Stimulated activated CD4-positive, alpha-beta T cell treated with anti-CD3 and anti-CD28 coated beads, TNF-alpha, amount 100 ng/mL, for 48 hours (primary cell): Measurements from ENCODE around the gene GALNT16.
"Not testable (repeated sequence)": the region's sequence is repeated elsewhere in the genome, so short reads cannot be mapped to it uniquely, and the experiment has no call there.

ENCODE experiments used
- DNase-seq, 3 donors: peaks; one replicate each; pipeline ENCODE4 v3.0.0-alpha.2; 2020; ENCODE audit warnings: low read depth in 3 of 3

The GALNT16 gene

DNA sequence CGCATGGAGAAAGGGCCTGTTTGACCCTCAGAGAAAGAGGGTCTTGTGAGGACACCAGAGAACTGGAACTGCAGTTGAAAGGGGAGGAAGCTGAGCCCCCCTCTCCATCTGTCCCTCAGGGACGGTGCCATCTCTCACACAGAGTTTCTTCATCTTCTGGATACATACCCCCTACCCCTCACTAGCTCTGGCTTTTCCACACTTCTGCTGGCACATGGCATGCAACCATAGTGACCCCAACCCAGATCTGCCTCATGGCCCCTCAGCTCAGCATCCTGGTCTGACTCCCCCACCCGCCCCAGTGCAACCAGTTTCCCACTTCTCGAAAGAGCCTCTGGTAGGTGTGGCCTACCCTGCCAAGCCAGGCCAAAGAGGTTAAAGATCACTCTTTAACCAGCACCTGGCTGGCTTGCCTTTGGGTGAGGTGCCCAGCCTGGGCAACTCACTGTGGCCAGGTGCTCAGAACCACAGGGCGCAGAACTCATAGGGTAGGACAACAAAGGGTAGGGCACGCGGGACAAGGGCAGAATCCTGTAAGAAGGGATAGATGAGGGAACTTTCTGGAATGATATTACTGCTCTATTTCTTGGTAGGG is 25.8 kb downstream of the GALNT16 start:
- no peak for DNase-seq

DNA sequence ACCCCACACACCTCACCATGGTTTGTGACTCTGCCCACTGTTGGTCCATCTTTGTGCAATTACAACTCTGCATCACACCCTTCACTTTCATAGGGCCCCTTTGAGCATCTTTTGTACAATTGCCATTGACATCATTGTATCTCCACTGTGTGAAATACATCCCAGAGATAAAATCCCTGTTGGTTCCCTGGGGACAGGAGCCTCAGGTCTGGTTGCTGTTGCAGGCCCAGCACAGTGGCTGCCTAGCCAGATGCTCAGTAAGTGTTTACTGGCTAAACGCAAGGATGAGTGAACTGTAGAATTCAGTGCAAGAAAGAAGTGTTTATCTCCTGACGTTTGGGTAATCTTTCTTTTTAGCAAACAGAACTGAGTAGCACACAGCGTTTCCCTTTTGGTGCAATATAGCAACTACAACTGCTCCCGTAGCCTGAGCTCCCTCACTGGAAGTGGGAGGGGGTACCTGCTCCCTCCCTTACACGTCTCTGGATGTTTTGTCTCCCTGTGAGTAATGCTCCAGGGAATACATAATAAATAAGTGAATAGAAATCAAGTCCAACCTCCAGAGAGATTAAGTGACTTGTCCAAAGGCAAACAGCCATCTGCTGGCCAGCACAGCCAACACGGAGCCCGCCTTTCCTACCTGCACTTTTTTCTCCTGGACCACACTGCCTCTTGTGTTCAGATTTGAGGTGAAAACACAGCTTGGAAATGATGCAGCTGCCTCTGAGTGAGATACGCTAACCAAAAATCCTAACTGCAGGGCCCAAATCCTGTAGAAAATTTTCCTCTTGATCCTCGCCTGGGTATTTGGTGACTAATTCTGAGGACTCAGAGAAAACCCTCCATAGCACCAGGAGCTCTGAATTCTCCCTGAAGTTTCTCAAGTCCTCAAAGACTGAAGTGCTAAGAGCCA is 27.4 kb downstream of the GALNT16 start:
- no peak for DNase-seq

DNA sequence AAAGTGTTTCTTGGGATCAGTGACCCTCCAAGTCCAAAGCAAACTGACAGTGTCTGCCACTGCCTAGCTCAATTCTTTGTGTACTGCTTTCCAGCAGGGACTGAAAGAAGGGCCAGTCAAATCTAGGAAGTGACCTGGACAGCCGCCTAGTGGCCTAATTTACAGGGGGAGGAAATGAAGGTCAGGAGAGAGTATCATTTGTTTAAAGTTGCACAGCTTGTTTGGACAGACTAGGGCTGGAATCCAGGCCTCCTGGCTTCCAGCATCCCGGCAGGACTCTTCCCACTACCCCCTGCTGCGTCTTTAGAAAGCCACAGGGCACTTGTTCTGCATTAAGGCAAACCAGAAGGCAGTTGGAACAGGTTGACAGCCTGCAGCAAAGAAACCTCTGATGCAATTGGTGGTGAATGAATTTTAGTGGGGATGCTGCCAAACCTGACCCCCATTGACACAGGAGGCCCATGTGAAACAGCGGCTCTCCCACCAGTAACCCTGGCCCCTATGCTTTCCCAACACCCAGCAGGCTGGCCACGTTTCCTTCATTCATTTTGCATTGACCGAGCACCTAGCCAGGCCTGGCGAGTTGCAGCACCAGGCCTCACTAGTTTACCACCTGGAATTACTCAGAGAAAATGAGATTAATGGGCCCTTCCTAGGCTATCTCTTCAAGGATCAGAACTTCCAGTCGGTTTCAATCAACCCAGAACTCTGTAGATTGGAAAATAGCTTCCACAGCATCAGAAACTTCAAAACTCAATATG is 28.2 kb downstream of the GALNT16 start:
- no peak for DNase-seq

DNA sequence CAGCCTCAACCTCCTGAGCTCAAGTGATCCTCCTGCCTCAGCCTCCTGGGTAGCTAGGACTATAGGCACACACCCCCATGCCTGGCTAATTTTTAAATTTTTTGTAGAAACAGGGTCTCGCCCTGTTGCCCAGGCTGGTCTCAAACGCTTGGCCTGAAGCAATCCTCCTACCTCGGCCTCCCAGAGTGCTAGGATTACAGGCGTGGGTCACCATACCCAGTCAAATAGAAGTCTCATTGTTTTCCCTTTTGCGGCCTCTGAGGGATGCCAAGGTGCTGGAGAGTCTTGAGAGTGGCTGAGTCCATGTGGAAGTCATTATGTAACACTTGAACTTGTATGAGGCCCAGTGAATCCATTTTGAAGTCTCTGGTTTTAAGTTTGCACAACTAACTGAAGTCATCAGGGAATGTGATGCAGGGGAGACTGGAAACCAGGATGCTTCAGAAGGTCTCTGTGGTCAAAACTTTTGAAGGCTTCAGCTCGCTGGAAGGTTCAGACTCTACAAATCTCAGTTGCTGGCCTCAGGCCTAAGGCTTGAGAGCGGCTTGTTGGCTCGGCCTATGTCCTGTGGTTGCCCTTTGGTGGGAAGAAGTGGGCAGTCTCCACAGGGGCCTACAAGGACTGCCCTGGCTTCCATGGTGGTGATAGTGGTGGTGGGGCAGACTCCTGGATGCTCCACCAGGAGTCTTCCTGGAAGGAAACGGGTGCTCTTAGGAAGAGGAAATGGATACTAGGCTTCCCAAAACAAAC is 29.2 kb downstream of the GALNT16 start:
- DNase-seq = no peak

DNA sequence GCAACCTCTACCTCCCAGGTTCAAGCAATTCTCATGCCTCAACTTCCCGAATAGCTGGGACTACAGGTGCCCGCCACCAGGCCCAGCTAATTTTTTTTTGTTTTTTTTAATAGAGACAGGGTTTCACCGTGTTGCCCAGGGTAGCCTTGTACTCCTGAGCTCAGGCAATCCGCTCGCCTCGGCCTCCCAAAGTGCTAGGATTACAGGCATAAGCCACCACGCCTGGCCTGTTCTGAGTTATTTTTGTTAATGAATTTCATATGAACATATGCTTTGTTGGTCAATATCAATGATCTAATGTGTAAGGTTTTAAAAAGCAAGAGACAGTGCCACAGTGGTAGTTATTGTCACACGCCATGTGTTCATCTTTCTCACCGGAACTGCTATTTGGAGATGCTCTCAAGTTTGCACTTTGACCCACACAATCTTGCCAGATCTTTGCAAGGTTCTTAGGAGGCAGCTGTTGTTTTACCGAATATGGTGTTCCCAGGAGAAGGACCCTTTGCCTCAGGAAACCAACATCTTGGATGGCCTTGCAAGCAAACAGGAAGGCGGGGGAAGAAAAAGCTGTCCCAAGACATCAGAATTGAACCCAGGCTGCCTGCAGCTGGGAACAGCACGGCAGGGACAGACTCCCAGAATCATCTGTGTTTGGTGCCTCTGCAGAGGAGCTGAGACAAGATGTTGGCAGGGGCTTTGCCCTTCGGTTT is 30.0 kb downstream of the GALNT16 start:
- no peak for DNase-seq

DNA sequence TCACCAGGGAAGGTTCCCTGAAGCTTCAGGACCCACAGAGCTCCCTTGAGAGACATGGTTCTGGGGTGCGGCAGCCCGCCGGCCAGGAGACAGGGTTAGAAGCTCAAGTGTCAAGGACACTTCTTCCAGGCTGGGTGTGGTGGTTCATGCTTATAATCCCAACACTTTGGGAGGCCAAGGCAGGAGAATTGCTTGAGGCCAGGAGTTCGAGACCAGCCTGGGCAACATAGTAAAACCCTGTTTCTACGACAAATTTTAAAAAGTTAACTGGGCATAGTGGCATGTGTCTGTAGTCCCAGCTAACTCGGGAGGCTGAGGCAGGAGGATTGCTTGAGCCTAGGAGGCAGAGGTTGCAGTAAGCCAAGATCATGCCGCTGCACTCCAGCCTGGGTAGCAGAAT is 30.9 kb downstream of the GALNT16 start:
- not testable (repeated sequence) for DNase-seq

DNA sequence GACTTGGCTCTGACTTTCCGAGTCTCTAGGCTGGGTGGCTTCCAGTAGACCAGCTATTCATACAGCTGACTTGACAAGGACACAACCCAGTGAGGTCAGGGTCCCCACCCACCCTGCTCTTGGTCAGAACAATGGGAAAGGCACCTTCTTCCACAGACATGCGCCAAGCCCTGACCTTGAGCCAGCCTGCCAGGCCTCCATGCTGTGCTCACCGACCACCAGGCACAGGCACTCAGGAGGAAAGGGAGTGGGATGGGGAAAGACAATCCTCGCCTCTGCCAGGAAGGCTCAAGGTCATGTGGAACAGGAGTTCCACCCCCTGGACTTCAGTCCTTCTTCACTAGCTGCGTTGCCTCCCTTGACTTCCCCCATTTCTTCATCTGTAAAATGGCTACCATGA is 31.4 kb downstream of the GALNT16 start:
- no peak for DNase-seq

DNA sequence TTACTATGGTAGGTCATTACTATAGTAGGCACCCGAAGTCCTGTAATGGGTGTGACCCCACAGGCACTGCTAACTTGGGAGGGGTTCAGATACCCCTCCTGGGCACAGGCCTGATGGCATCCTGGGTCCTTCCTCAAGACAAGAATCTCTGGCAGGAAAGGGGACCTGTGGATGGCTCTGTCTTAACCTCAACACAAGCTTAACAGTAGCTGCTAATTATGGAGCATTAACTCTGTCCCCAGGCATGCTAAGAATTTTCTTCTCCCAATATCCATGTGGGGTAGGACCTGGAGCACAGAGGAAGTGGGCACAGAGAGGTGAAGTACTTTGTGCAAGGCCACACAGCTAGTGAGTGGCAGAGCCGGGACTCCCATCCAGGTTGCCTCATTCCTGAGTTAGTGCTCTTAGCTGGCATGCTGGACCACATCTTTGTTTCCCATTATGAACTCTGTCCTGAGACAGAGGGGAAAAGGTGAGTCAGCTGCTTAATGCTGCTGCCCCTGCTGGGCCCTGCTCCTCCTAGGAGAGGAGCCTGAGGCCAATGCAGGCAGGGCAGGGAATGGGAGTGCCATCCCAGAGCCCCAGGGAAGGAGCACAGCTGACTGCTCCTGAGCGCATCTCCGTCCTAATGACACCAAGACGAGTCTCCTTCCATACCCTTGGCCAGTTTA is 32.1 kb downstream of the GALNT16 start:
- DNase-seq = no peak

DNA sequence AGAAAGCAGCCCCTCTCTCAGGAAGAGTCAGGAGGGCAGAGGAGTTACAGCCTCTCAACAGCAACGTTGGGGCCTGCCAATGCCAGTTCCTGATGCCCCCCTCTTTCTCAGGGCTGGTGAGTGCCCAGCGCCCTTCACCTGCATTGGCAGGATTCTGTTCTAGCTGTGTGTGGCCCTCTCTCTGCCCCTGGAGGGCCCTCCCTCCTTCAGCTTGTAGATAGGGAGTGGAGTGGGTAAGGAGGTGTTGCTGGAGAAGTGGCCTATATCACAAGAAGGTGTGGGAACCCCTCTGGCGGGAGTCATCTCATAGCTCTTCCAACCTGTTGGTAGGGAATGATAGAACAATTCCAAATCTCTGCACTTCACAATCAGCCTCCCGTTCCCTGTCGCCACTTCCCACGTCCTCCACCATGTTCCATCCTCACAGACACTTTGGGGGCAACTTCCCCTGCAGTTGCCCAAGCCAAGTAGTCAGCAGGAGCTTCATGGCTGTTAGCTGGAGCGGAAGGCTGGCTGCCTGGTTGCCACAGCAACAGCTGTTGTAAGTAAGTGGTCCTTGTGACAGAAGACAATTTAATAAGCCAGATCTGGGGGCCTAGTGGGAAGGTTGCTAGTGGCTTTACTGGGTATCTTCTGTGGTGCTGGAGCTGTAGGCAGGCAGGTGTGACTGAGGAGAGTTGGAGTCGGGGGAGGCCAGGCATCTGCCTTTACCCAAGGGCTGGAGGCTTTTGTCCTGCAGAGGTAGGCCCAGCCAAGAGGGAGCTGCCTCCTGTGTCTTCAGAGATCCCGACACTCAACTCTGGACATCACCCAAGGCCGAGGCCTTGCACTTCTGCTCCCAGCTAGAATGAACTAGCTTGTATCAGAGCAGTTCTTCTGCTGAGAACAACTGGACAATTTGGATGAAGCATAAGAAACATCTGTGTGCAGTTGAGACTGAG is 38.4 kb downstream of the GALNT16 start:
- no peak for DNase-seq

DNA sequence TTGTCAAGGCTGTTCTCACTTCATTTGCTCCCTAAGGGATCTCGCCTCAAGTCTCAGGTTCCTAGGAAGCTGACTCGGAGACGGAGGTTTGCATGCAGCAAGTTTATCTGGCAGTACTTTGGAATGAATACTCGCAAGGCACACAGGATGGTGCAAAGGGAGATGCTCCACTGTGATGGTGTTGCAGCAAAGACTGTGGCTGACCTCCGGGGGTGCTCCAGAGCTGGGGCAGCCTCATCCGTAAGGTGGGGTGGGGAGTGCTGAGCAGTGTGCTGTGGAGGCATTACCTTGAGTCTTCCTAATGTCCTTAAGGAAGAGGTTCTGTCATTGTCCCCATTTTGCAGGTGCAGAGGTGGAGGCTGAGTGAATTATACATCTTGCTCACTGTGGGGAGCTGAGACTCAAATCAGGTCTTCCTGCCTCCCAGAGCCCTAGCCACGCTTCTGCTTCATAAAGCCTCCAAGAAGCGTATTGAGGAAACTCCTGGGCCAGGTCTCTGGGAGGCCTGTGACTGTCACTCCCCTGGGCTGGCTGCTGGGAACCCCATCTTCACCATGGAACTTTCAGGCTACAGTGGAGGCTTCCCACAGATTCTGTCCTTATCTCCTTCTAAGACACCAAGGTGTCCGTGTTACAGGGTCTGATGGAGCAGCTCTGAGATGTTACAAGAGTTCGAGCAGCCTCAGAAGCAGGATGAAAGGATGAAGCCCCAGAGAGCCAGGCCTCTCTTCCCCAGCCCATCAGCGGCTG is 39.5 kb downstream of the GALNT16 start:
- DNase-seq = no peak

DNA sequence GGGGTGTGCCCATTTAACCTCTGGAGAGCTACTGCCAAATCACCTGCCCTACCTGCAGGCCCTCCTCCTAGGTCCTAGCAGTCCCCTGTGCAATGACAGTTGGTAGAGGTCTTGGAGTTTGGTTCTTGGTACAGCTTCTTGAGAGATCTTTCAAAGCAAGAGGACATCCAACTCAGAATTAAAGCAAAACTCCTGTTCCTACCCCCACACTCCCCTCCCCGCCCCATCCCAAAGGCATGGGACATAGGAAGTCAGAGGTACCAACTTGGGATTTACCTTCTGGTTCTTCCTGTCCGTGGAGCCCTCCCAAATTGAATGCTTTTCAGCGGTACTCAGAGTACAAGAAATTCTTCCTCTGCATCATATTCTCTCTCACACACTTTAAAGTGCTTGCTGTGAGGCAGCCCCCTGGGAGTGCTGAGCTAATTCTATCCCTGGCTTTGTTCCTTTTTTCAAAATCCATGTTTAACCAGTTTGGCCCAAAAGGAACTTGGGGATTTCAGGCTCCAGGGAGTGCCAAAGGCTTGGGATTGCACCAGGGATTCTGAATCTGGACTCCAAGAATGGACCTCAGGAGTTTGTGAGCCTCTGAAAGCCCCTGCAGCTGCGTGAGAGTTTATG is 40.8 kb downstream of the GALNT16 start:
- DNase-seq = no peak

DNA sequence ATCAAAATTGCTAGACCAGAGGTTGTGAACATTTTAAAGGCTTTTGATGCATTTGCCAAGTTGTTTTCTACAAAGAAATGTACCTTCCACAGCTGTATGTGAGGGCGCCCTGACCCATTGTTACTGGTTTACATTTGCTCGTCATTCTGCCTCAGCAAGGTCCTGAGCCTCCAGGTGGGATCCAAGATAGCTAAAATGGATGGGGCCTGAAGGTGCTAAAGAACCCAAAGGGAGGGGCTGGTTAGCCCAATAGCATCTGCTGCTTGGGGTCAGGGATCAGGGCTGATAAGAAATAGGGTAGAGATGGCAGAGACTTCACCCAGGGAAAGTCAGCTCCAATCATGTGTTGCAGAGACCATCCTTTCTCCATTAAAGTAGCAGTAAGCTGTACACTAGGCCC is 43.1 kb downstream of the GALNT16 start:
- no peak for DNase-seq

DNA sequence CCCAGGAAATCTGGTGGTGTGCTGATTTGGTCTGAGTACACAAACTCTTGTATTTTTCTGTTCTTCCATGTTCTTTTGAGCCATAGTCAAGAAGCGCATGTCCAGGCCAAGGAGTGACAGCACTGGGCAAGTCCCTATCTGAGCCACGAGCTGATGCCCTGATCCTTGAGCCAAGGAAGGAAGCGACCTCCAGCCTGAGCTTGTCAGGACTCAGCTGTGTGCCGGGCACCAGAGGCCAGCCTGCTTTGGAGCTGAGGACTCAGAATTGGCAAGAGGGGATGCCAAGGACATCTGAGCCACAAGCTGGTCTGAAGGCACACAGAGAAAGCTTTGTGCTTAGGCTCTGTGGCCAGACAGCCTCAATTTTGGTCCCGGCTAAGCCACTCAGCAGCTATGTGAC is 52.6 kb downstream of the GALNT16 start:
- DNase-seq = no peak

DNA sequence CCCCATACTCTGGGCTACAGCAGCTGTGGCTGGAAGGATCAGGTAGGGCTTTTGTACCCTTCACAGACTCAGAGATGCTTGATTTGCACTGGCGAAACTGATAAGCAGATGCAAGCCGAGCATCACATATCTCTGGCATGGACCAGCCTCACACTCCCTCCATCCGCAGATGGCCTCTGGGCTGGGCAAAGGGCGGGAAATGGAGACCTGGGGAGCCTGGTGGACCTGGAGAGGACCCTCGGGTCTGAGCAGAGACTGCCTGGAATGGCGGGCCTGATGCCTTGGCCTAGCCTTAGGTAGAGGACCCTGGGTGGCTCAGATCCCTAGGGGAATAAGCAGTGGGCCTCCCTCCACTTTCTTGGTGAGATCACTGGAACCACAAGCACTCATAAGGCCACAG is 53.2 kb downstream of the GALNT16 start:
- DNase-seq = no peak

DNA sequence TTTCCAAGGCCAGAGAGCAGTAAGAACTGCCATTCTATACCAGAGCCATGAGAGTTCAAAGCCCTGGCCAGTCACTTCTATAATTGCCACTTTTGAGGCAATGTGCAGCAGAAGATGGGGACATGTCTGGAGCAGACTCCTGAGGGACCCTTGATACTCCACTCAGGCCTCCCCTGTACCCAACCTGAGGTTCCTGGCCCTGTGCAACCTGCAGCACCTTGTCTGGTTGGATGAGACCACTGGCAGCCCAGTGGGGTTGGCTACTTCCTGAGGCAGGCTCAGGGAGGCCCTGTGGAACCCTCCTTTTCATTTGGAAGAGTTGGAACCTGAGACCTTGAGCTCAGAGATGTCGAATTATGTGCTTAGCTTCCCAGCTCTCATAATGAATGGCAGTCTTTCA is 54.4 kb downstream of the GALNT16 start:
- no peak for DNase-seq

DNA sequence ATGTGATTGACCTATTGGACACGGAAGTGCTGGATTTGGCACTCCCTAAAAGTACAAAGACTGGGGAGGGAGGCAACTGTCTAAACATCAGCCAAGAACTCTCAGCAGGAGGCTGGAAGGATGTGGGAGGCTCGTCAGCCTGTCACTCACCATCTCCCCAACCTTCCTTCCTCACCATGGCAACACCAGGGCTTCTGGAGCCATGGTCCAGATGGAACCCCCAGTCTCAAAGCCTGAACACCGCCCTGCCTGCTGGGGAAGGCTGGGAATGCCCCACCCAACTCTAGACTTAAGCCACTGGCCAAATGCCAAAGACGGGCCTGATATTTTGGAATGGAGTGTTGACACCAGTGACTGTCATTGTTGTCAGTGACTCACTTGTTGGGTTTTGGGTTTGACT is 55.3 kb downstream of the GALNT16 start:
- DNase-seq = no peak

DNA sequence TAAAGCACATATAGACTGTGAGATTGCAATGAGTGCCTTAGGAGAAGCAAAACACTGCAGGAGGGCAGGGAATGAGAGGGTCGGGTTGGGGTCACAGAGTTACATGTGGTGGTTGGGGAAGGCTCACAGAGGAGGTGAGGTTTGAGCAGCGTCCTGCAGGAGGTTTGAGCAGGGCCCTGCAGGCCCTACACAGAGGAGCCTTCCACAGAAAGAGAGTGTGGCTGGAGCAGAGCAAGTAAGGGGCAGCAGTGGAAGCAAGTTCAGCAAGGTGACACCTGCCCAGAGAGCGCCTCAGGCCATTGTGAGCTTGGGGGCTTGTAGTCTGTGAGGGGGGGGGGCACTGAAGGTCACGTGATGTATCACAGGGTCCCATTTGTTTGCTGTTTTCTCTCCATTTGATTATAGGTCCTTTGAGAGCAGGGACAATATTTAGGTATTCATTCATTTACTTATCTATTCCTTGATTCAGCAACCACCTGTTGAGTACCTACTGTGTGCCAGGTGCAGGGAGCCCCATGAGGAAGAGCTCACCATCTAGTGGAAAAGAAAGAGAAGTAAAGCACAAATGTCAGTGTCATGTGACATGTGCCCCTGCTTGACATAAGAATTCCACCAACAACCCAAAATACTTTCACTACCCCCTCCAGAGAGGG is 56.6 kb downstream of the GALNT16 start:
- DNase-seq = no peak
